KG1 (cell line): Measurements from ENCODE around the gene DOCK2.
"Not testable (repeated sequence)": the region's sequence is repeated elsewhere in the genome, so short reads cannot be mapped to it uniquely, and the experiment has no call there.

Experiments
- DNase-seq: peaks from one replicate; lab custom pipeline; 2025; lab: John Stamatoyannopoulos, UW

DOCK2 gene

DNA sequence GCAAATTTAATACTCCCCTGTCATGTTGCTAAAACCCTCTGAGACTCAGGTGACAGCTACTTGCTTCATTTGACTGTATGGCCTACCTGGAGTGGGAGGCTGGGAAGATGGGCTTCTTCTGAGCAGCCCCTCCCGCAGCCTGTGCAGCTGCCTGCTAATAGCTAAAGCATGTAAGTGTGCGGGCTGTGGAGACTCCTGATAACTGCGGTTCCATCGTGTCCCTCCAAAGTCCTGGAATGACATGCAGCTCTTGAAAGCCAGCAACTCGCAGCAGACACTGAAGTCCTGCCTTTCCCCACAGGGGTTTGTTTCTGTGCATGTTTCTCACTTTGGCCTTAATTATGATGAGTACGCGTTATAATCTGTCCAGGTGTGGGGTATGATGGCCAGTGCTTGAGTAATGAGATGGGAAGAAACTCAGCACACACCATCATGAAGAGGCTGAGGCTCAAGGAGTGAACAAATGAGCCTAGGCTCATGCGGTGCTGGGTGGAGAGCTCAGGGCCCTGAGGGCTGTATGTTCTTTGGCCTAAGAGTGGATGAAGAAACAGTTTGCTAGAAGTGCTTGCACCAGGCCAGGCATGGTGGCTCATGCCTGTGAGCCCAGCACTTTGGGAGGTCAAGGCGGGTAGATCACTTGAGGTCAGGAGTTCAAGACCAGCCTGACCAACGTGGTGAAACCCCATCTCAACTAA is 119.1 kb downstream of the DOCK2 start:
- DNase-seq = no peak

DNA sequence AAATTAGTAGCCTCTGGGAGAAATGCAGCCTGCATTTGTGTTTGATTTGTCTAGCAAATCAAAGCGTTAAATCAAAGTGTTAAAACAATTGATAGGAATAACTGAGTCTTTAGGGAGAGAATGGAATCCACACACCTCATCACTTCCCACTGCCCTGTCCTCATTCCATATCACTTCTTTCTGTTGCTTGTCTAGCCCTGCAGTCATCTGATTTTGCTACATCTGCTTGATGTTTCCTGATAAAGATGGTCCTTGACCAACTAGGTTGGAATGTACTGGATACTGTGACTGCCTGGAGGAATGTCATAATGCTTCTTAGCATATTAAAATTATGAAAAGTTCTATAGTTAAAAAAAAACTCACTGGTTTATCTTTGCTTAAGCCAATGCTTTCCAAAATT is 119.9 kb downstream of the DOCK2 start:
- no peak for DNase-seq

DNA sequence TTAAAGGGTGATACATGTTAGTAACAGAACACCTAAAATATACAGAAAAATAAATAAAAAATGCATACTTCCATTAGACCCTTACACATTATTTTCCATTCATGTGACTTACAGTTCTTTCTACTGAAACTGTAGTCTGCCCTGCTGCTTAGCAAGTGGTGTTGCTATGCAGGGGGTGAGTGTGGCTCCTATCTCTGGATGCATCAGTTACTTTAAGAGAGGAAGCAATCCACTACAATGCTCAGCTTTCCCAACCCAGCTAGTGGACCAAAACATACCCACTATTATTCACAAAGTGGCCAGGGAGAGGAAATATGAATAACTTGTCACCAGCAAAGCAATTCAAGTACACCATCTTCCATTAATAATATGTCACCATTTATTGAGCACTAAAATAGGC is 121.8 kb downstream of the DOCK2 start:
- DNase-seq = no peak

GRCh38 chr5:169760229-169760628 is 123.2 kb downstream of the DOCK2 start:
- DNase-seq = no peak

GRCh38 chr5:169762338-169763095 is 125.4 kb downstream of the DOCK2 start:
- no peak for DNase-seq

GRCh38 chr5:169763376-169764017 is 126.4 kb downstream of the DOCK2 start:
- no peak for DNase-seq

GRCh38 chr5:169764018-169764378 is 126.9 kb downstream of the DOCK2 start:
- no peak for DNase-seq

DNA sequence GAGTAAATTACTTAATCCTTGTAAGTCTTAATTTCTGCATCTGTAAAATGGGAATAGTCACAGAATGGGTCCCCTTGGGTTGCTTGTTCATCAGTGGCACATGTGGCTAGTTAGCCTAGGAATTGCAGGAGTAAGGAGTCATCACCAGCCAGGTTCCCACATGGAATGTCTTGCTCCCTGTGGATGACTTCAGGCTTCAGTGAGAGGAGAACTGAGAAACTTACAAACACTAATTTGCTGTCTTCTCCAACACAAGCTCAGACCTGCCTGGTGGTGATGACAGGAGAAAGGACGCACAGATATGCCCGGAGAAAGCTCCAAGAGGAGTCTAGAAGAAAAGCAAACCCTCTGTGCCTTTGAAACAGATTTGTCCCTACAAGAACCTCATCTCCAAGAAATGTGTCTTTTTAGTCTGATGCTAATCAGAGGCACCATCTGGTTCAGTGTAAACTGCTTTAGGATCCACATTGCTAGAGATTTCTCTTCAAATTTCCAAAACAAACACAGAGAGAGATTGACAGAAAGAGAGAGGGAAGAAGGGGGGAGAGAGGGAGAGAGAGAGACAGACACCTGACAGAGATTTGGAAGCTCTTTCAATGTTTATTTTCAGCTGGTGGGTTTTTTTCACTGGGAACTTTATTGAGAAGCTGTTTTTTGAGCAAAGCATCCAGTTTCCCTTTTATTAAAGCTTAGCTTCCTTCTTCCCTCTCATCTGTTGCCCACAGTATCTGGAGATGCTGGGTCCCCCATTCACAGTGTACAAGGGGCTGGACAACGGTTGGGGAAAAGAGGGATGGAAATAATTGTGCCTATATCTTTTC is 128.3 kb downstream of the DOCK2 start:
- DNase-seq = no peak

- not testable (repeated sequence) for DNase-seq
These were observed 129.9 kb downstream of the DOCK2 start for GRCh38 chr5:169766943-169767342.

GRCh38 chr5:169767938-169768337 is 130.9 kb downstream of the DOCK2 start:
- DNase-seq = no peak

- DNase-seq = no peak
These were observed 131.3 kb downstream of the DOCK2 start for GRCh38 chr5:169768416-169768815.

DNA sequence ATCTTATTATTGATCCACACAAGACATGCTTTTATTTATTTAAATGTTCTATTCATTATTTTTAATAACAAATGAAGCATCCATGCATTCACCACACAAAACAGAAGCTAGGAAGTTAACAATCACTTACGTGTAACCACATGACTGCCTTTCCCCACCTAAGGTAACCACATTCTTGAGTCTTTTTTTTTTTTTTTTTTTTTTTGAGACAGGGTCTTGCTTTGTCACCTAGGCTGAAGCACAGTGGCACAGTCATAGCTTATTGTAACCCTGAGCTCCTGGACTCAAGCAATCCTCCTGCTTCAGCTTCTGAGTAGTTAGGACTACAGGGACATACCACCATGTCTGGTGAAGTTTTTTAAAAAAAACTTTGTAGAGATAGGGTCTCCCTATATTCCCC is 133.0 kb downstream of the DOCK2 start:
- no peak for DNase-seq

DNA sequence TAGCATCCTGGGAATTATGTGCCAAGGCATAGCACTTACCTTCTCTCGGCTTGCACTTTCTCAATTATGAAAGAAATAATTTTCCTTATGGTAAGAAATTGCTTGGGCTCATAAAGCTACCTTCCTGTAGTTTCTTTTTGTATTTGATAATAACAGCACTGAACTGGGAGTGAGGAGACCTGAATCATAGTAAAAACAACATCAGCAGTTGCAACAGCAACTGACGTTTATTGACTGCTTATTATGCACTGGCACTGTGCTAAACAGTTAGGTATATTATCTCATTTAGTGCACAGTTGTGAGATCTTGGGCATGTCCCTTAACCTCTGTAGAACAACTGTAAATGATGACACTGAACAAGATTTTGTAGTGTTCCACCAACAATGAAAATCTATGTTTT is 135.2 kb downstream of the DOCK2 start:
- DNase-seq = no peak

GRCh38 chr5:169772688-169773087 is 135.6 kb downstream of the DOCK2 start:
- no peak for DNase-seq

DNA sequence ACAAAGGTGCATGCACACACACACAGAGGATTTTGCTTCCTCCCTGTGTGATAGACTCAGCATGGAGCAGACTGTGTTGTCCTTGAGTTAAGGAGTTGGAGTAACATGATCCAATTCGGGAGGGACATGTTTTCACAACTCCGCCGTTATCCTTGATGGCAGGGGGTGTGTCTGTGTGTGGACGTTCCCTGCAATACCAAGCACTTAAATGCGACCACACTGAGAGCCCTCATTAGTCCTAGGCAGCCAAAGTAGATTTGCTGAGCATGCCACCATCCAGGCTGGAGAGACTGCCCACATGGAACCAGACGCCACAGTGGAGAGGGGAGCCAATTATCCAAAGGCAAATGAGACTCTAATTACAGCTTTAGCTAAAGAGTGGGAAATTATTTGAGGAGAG is 140.1 kb downstream of the DOCK2 start:
- no peak for DNase-seq

DNA sequence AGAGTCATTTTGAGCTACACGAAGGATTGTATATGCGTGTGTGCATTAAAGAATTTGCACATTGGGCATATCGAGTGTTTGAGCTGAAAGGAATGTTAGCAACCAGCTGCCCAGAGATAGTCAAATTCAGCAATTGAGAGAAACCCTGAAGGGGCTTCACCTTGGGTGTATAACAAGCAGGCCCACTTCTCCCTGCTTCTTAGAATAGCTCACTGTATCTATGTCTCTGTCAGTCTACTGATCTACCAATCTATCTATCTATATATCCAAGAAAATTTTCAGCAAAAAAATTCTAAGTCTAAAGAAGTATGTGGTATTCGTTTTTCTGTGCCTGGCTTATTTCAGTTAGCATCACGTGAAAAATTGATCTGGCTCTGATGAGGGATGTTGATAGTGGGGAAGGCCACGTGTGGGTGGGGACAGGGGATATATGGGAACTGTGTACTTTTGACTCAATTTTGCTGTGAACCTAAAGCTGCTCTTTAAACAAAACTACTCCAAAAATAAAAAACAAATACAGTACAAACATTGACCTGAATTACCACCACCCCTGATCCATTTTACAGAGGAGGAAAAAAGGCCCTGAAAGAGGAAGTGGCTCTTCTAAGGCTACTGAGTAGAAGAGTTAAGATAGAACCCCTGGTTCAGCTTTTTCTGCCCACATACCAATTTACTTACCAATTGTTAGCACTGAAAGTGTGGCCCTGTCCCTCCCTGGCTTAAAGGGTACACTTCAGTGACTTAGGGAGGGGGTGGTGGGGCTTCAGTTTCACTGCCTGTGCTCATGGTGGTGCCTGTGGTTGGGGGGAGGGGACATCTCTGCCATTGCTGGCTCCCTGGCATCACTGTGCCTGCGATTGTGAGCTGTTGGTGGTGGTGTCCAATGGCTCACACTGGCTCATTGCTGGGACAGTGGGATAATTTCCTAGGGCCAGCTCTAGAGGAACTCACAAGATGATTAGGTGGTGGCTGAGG is 141.8 kb downstream of the DOCK2 start:
- DNase-seq = no peak

DNA sequence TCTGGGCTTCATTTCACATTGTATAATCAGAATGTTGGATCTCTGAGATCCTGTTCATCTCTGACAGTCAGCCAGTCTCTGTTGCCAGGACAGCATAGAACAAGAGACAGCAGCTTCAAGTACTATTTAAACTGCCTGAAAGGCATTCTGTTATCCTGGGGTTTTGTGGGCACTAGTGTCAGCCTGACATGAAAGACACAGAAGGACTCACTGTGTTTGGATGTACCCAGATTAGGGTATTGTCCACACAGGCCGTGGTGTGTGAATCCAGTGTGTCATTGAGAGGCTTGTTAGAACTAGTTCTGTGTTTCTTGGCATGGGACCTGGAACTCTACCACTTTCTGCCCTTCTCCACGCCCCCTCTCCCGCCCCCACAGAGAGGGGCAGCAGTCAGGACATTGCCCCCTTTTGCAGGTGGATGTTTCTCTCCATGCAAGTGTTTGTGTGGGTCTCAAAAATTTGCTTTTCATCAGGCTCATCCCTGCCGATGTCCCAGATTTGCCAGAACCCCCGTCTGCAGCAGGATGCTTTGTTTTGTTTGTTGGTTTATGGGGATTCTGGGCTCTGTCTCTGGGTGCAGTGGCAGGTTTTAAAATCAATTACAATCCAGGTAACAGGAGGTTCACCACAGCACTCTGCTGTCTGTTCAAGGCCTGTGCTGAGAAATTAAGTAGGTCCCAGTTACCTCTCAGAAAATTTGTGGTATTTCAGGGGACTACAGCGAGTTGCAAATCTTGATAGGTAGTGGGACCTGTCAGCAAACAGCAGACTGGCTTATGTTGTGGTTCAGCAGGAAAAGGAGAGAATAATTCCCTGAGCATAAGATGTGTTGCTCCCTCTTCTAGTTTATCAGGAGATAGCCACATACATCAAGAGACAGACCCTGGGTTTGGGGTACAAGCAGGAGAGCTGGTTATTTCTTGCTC is 144.6 kb downstream of the DOCK2 start:
- no peak for DNase-seq

DNA sequence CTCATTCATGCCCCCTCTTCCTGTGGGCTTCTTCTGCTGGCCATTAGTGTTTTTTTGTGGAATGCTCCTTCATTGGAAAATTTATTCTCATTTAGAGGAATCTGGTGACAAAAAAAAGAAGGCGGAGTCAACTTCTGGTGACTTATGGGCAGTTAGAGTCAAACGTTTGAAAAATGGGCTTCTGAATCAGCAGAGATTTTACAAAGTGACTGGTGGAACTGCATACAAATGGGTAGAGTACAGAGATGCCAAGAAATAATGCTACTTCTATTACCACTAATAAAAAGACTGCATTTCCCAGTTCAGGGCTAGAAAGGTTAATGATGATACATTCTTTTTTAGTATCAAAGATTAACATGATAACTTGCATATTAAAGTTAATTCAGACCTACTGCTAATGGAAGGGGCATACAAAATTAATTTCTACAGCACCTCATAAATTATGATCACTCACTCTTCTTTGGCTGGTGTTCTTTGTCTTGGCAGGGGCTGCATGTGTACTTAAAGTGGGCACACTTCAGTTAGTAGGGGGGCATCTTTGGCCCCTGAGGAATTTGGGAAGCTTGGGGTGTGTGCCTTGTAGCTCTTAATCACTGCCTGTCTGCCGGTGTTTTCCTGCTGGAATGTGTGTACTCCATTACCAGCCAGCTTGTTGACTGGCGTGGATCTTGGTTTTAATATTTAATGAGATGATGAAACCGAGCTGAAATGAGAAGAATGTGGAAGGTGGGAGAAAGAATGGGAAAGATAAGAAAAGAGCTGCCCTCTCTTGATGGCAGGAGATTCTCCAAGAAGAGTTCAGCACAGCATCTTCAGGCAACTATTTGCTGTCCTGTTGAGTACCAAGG is 148.9 kb downstream of the DOCK2 start:
- DNase-seq = no peak

GRCh38 chr5:169788168-169788567 is 151.1 kb downstream of the DOCK2 start:
- no peak for DNase-seq
